ENCODE data around the gene NUCKS1. TPM values are rescaled to one million over a fixed set of nuclear protein-coding genes. Genes with fewer than 3 reads are reported as not detected.

The NUCKS1 gene
- 300 and 371 TPM in 2 replicates for total RNA-seq (2014; rRNA removed; shearing (Covaris generic))

DNA sequence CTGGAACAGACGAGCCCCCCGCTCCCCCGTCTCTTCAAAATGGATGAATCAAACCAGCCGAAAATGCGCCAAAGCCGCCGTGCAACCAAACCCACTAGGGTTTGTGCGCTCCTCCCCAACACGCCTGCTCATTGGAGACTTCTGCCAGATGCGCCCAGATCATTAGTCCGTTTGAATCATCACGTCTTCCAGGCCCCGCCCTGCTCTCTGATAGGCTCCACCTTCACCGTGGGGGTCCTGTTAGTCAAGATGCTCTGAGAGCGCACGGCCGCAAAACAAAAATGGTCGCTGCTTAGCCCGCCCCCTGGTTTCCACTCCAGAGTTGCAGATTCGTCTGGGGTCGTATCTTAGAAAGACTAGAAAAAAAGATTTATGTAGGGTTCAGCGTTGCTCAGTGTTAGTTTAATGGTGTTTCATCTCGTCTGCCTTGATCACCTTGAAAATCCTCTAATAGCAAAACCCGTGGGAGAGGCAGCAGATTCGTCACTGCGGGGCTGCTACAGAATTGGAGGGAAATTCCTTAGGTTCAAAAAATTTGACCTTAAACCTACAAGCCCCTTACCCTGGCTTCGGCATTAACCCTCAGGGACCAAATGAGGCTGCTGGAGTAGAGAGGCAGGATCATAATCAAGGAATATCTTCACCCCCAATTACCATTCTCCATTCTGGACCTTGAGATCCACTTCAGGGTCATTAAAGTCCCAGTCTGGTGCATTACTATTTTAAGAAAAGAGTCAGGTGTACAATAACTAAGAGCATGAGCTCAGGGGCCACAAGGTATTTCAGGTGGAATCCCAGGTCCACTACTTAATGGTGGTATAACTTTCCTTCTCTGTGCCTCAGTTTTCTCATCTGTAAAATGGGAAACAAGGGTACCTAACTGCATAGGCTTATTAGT lies at the start of gene NUCKS1:
Gene NUCKS1, minus strand, starts transcription at position 45 of the 898 bp plus-strand sequence. CDS start 209 bp downstream, outside the sequence.
- no peaks in the 10 kb centered on the region for H3K36me3 ChIP-seq (replicated peaks; ENCODE audit: control insufficient read depth, insufficient read depth, low read length)
- H3K27me3 ChIP-seq (ENCODE audit: control insufficient read depth, insufficient read depth, low read length): no peaks in the 10 kb centered on the region
- H3K4me3 ChIP-seq (ENCODE audit: insufficient read depth, low read depth, low read length): peak within 1 kb of the TSS; percentile 95
- DNase-seq: peak; percentile 83

DNA sequence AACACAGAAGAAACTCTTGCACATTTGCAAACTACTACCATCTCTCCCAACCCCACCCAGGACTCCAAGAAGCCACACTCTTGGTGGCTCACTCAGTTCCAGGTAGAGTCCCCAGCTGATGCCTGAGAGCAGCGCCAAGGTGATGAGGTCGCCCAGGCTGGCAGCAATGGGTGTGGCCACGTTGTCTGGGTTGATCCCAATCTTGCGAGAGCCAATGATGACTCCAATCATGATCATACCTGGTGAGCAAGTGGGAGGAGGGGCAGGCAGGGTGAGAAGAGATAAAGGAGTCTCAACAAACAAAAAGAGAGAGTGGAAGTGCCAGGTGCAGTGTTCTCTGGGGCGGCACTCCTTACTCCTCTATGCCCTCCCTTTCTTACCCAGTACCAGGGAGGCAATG lies 48.6 kb upstream of the NUCKS1 start:
- peaks cover 25% of the 10 kb centered on the region for H3K36me3 ChIP-seq (replicated peaks; ENCODE audit: control insufficient read depth, insufficient read depth, low read length)
- DNase-seq: no peak
- H3K4me3 ChIP-seq (ENCODE audit: insufficient read depth, low read depth, low read length): no peak overlapping the region
- no peaks in the 10 kb centered on the region for H3K27me3 ChIP-seq (ENCODE audit: control insufficient read depth, insufficient read depth, low read length)

DNA sequence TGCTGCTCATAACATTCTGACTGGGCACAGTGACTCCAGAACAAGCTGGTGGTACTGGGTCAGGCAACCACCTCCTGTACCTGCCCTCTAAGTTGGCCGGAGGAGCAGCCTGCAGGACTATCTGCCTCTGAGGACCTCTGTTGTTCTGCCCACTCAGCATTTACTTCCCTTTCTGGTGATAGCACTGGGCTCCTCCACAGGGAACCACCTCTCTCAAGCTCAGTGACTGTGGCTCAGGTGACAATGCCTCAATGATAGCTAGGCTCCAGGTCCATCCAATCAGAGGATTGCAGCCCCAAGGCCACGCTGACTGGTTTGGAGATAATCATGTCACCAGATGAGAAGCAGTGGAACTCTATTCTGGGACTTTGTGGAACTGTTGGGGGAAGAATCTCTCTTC lies 47.2 kb upstream of the NUCKS1 start:
- Histone ChIP-seq H3K36me3 (replicated peaks; ENCODE audit: control insufficient read depth, insufficient read depth, low read length) (peaks cover 25% of the 10 kb centered on the region), H3K27me3 (ENCODE audit: control insufficient read depth, insufficient read depth, low read length) (no peaks in the 10 kb centered on the region), H3K4me3 (ENCODE audit: insufficient read depth, low read depth, low read length) (no peak overlapping the region)
- no peak for DNase-seq

- DNase-seq: no peak
- Histone ChIP-seq H3K27me3 (ENCODE audit: control insufficient read depth, insufficient read depth, low read length) (no peaks in the 10 kb centered on the region), H3K4me3 (ENCODE audit: insufficient read depth, low read depth, low read length) (no peak overlapping the region), H3K36me3 (replicated peaks; ENCODE audit: control insufficient read depth, insufficient read depth, low read length) (peaks cover 26% of the 10 kb centered on the region)
These were observed 44.2 kb upstream of the NUCKS1 start for GRCh38 chr1:205794011-205794730.

DNA sequence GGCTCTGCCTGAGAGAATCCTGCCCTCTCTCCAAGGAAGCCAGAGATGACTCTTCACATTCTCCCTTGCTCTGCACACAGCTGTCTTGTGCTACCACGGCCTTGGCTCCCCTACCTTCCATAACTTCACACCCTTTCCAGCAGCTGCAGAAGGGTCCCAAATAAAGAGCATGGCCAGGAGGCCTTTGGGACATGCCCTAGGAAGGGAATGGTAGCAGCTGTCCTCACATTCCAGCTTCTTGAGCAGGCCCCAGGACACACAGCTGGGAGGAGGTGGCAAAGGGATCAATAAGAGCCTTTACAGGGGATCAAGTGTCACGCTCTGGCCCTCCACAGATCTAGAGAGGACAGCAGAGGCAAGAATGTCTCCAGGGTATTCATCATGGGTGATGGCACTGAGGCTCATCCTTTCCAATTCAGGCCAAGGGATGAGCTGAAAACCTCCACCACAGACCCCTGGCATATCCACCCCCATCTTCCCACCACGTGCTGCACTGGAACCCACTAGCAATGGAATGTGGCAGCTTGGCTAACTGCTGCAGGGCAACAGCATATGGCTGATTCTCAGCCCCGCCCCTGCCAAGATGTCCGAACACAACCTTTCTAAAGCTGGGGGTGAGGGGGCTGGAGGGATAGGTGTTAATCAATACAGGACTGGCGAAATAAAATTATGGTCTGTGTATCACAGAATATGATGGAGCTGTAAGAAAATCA lies 43.1 kb upstream of the NUCKS1 start:
- Histone ChIP-seq H3K4me3 (ENCODE audit: insufficient read depth, low read depth, low read length) (no peak overlapping the region), H3K27me3 (ENCODE audit: control insufficient read depth, insufficient read depth, low read length) (no peaks in the 10 kb centered on the region), H3K36me3 (replicated peaks; ENCODE audit: control insufficient read depth, insufficient read depth, low read length) (peaks cover 24% of the 10 kb centered on the region)
- DNase-seq: no peak

- DNase-seq: no peak
- H3K36me3 ChIP-seq (replicated peaks; ENCODE audit: control insufficient read depth, insufficient read depth, low read length): peaks cover 21% of the 10 kb centered on the region
These were observed 42.5 kb upstream of the NUCKS1 start for GRCh38 chr1:205792481-205792881.

GRCh38 chr1:205791568-205792180 lies 41.7 kb upstream of the NUCKS1 start:
- Histone ChIP-seq H3K27me3 (ENCODE audit: control insufficient read depth, insufficient read depth, low read length) (no peaks in the 10 kb centered on the region), H3K4me3 (ENCODE audit: insufficient read depth, low read depth, low read length) (no peak overlapping the region), H3K36me3 (replicated peaks; ENCODE audit: control insufficient read depth, insufficient read depth, low read length) (peaks cover 18% of the 10 kb centered on the region)
- DNase-seq: peak; percentile 86

More at GRCh38 chr1:205792481-205792881, 42.5 kb upstream of the NUCKS1 start:
- H3K27me3 ChIP-seq (ENCODE audit: control insufficient read depth, insufficient read depth, low read length): no peaks in the 10 kb centered on the region
- H3K4me3 ChIP-seq (ENCODE audit: insufficient read depth, low read depth, low read length): no peak overlapping the region

DNA sequence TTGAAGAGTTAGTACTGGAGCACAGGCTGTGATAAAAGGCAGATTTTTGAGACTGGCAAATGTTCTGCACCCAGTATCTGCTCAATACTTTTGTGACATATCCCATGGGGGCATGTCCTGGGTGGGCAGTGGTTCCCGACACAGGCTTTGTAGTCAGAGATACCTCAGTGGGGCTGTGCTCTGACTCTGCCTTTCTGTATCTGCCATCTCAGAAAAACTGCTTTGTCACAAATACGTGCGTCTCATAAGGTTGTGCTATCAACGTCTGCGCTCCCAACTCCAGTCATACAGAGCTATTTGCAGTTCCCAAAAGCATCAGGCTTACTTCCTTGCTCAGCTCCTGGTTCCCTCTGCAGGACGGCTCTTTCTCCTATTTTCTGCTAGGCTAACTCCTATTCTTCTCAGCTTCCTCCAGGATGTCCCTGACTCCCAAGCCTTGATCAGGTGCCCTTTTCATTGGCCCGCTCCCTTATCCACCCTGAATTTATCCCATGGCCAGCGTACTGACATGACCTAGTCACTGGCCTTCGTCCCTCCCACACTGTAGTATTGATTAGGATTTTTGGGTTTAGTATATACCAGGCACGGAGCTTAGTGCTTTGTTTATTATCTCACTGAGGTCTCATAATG lies 37.4 kb upstream of the NUCKS1 start:
- DNase-seq: no peak
- peaks cover 5% of the 10 kb centered on the region for H3K36me3 ChIP-seq (replicated peaks; ENCODE audit: control insufficient read depth, insufficient read depth, low read length)
- no peak overlapping the region for H3K4me3 ChIP-seq (ENCODE audit: insufficient read depth, low read depth, low read length)
- no peaks in the 10 kb centered on the region for H3K27me3 ChIP-seq (ENCODE audit: control insufficient read depth, insufficient read depth, low read length)

DNA sequence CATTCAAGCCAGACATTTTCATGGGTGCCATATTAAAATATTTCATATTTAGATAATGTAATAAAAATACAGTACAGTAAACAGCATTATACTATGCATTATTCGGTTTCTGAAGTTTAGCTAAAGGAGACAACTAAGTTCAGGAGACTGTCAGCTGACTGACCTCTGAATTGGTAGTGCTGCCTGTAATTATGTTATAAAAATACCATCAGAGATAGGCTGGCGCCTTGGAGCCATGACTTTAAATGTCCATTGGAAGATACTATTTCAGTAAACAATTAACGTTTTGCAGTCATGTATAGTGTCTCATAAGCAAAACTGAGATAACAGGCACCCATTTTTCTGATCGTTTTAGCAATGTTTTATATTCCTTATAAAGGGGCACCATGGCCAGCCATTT lies 36.6 kb upstream of the NUCKS1 start:
- H3K4me3 ChIP-seq (ENCODE audit: insufficient read depth, low read depth, low read length): no peak overlapping the region
- H3K36me3 ChIP-seq (replicated peaks; ENCODE audit: control insufficient read depth, insufficient read depth, low read length): peaks cover 5% of the 10 kb centered on the region
- DNase-seq: no peak
- H3K27me3 ChIP-seq (ENCODE audit: control insufficient read depth, insufficient read depth, low read length): no peaks in the 10 kb centered on the region

GRCh38 chr1:205785446-205785845 lies 35.5 kb upstream of the NUCKS1 start:
- H3K27me3 ChIP-seq (ENCODE audit: control insufficient read depth, insufficient read depth, low read length): no peaks in the 10 kb centered on the region
- H3K36me3 ChIP-seq (replicated peaks; ENCODE audit: control insufficient read depth, insufficient read depth, low read length): peaks cover 3% of the 10 kb centered on the region
- no peak overlapping the region for H3K4me3 ChIP-seq (ENCODE audit: insufficient read depth, low read depth, low read length)
- DNase-seq: no peak

GRCh38 chr1:205783904-205784303 lies 33.9 kb upstream of the NUCKS1 start:
- no peak overlapping the region for H3K4me3 ChIP-seq (ENCODE audit: insufficient read depth, low read depth, low read length)
- H3K27me3 ChIP-seq (ENCODE audit: control insufficient read depth, insufficient read depth, low read length): no peaks in the 10 kb centered on the region
- no peak for DNase-seq
- no peaks in the 10 kb centered on the region for H3K36me3 ChIP-seq (replicated peaks; ENCODE audit: control insufficient read depth, insufficient read depth, low read length)

DNA sequence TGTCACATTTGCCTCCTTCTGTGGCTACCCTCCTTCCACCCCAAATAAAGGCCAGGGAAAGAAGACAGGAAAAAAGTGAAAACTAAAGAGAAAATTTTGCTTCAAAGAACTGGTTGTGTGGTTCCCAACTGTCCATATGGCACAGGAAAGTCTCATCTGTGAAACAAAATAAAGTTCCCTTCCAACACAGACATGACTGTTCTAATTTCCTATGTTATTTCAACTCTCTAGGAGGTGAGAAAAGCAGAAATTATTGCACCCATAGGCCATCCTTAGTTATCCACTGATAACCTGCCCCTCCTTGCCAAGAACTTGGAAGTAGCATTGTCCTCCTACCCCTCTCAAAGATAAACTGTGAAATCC lies 33.4 kb upstream of the NUCKS1 start:
- no peak for DNase-seq
- H3K27me3 ChIP-seq (ENCODE audit: control insufficient read depth, insufficient read depth, low read length): no peaks in the 10 kb centered on the region
- H3K4me3 ChIP-seq (ENCODE audit: insufficient read depth, low read depth, low read length): no peak overlapping the region
- no peaks in the 10 kb centered on the region for H3K36me3 ChIP-seq (replicated peaks; ENCODE audit: control insufficient read depth, insufficient read depth, low read length)

DNA sequence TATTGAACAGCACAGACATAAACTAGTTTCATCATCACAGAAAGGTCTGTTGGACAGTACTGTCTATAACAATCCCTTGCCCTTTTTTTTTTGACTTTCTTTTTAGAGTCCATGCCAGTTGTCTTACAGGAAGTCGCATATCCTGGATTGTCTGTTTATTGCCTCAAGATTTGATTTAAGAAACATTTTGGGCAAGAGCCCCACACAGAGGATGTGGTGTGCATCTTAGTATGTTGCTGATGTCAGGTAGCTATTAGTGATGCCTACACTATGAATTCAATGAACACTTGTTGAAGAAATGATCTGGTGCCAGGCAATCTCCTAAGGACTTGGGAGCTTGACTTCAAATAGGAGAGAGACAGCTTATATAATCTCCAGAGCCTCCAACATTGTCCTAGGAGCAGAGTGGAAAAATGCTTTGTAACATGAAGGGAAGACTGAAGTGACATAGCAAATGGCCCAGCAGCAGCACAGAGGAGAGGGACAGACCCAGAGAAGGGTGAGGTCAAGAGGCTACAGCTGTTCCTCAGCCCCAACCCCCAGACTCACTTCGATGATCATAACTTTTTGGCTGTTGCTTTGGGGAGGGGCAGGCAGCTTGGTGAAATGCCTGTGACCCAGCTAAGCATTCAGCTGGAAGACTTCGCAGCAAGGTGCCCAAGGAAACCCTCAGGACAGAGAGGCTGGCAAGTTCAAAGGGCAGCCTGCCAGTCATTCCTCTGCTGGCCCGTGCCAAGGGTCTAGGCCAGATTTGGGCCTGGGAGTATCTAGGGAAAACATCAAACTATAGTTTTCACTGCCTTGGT lies 32.8 kb upstream of the NUCKS1 start:
- no peak for DNase-seq
- Histone ChIP-seq H3K27me3 (ENCODE audit: control insufficient read depth, insufficient read depth, low read length) (no peaks in the 10 kb centered on the region), H3K36me3 (replicated peaks; ENCODE audit: control insufficient read depth, insufficient read depth, low read length) (no peaks in the 10 kb centered on the region), H3K4me3 (ENCODE audit: insufficient read depth, low read depth, low read length) (no peak overlapping the region)
